K562 (cell line): ENCODE data around the gene NEK5. TPM values are rescaled to one million over a fixed set of nuclear protein-coding genes. Genes with fewer than 3 reads are reported as not detected.

Experiments used
- HMGXB4 ChIP-seq: sonication (generic); formaldehyde crosslinking; IDR thresholded peaks from 2 replicates; pipeline ENCODE4 v1.8.1; 2023; ENCODE audit warnings: mild to moderate bottlenecking, missing genetic modification reagents
- TSHZ1 ChIP-seq: fragments of 250-450 bp; sonication (Bioruptor Pico); IDR thresholded peaks from 2 replicates; pipeline ENCODE4 v1.4.0; 2020; ENCODE audit warnings: mild to moderate bottlenecking, moderate library complexity
- ZNF184 ChIP-seq: sonication (generic); formaldehyde crosslinking; IDR thresholded peaks from 2 replicates; pipeline ENCODE4 v1.5.0; 2020; ENCODE audit warnings: missing genetic modification reagents
- ZNF639 ChIP-seq, 2 experiments: fragments of 200-800 bp in 1 of 2; sonication (Bioruptor generic) in 1 of 2; sonication (generic) in 1 of 2; formaldehyde crosslinking in 1 of 2; IDR thresholded peaks in 1 of 2; conservative IDR thresholded peaks in 1 of 2; 2 replicates each; pipeline versions ENCODE4 v1.5.0 to v1.6.1; 2016 to 2020; ENCODE audit warnings: missing compliant biosample characterization in 1 of 2, missing genetic modification characterization in 1 of 2, missing genetic modification reagents in 1 of 2
- polyA plus RNA-seq, 8 experiments: library from polyadenylated mRNA; depleted of rRNA in 4 of 8; stranded (reverse) in 5 of 8; unstranded in 3 of 8; fragments of >200 nt; fragmentation: Nextera tagmentation in 2 of 8; fragmentation: Illumina TruSeq in 1 of 8; extraction: Ambion mirVana in 2 of 8; extraction: Trizol in 1 of 8; gene quantifications; 2 replicates each; pipeline versions ENCODE4 v1.2.1 to v1.2.3, GENCODE V29; 2011 to 2014; ENCODE audit warnings: inconsistent platforms in 1 of 8, missing spikeins in 1 of 8
- total RNA-seq, 7 experiments: library from RNA; depleted of rRNA in 6 of 7; stranded (reverse); fragments of >200 nt in 6 of 7; fragmentation: Illumina TruSeq in 2 of 7; extraction: Trizol in 2 of 7; gene quantifications; 2 replicates each; pipeline versions ENCODE4 v1.2.1 to v1.2.3, GENCODE V29; 2011 to 2021; ENCODE audit warnings: low replicate concordance in 1 of 7

NEK5 gene
- total and polyA plus RNA-seq, 9 of the 15 experiments (the other 6 are each of a cell fraction or from before 2014, with no cell fraction given): 0.09 to 0.44 (median 0.33) TPM

DNA sequence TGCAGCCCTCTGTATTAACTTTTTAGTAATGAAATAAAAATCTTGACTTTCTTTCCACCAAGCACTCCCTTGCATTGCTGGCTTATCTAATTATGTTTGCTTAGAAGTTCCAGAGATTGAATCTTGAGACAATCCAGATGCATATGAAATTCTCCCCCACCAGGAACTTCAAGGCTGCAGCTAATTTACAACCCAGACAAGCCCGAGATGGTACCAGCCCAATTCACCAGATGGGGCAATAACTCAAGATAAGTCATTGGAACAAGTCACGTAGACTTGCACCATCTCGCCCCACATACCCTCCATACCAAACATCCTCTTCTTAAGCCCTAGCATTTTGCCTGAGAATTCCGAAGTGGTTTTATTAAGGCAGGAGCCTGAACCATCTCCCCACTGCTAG is 75.4 kb downstream of the NEK5 start (continued):
- TF ChIP-seq TSHZ1 (CRISPR knock-in tag) (no peak), ZNF184 (CRISPR knock-in tag) (no peak), ZNF639 (CRISPR knock-in tag; conservative IDR thresholded peaks at IDR 0.05 in 1 of 2, IDR thresholded peaks at IDR 0.05 in 1 of 2) (no peak), HMGXB4 (CRISPR knock-in tag) (no peak)
